Neural progenitor cell (in vitro differentiated cells): ENCODE measurements around the gene HSPA4.

Experiments used
- CTCF ChIP-seq: fragments of 200-600 bp; sonication (generic); IDR thresholded peaks from 2 replicates; pipeline ENCODE4 v1.5.1; 2017; ENCODE audit warnings: antibody characterized with exemption, mild to moderate bottlenecking
- EZH2 ChIP-seq: fragments of 200-600 bp; sonication (generic); IDR thresholded peaks from 2 replicates; pipeline ENCODE4 v1.6.1; 2017; ENCODE audit warnings: antibody characterized with exemption, mild to moderate bottlenecking, moderate library complexity

DNA sequence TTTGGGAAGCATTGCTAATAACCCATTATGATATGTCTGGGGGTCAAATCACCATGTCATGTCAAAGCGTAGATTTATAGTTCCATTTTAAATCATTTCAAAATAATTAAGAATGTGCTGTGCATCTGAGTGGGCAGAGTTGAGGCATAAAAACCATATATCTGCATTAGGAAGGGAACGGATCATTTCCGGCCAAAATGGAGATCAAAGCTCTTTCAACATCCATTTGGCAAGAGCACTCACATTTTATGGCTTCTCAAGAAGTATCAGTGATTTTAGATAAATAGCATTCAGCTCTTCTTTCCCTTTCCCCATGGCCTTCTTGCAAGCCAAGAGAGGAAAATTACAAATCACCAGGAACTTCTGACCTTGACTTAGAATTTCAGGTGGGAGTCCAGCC lies 89.9 kb downstream of the HSPA4 start:
- TF ChIP-seq CTCF (no peak), EZH2 (no peak)
